ENCODE measurements around the gene MYO18B.

DNA sequence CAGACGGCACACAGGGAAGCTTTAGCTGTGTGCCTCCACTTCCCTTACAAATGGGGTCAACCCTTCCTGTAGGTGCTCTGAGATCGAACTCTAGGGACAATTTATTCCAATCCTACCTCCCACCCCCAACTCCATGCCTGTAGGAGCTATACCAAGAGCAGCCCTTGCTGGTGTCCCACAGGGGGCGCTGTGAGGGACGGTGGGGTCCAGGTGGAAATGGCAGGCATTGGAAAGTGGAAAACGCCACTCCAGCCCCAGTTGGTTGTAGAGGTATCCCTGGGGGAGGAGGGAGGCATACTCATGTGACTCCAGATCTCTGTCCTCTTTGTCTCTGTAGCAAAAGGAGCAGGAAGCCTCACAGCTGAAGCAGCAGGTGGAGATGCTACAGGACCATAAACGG lies 161.3 kb downstream of the MYO18B start:
- TF ChIP-seq RFX5 (IDR thresholded peaks at IDR 0.05; ENCODE audit: low read depth, low read length) (no peak), SMC3 (IDR thresholded peaks at IDR 0.05; ENCODE audit: low read depth, low read length) (no peak), RAD21 (IDR thresholded peaks at IDR 0.05; ENCODE audit: low read length) (no peak), MAZ (IDR thresholded peaks at IDR 0.05; ENCODE audit: borderline replicate concordance, low read depth, low read length) (no peak), BHLHE40 (IDR thresholded peaks at IDR 0.05; ENCODE audit: low read depth, low read length) (no peak), POLR2A (IDR thresholded peaks at IDR 0.05; ENCODE audit: low read depth, low read length) (no peak), CEBPB (IDR thresholded peaks at IDR 0.05; ENCODE audit: low read depth, low read length) (no peak), MXI1 (IDR thresholded peaks at IDR 0.05; ENCODE audit: borderline replicate concordance, low read depth, low read length) (no peak)
- TF ChIP-seq, protein P1, sequence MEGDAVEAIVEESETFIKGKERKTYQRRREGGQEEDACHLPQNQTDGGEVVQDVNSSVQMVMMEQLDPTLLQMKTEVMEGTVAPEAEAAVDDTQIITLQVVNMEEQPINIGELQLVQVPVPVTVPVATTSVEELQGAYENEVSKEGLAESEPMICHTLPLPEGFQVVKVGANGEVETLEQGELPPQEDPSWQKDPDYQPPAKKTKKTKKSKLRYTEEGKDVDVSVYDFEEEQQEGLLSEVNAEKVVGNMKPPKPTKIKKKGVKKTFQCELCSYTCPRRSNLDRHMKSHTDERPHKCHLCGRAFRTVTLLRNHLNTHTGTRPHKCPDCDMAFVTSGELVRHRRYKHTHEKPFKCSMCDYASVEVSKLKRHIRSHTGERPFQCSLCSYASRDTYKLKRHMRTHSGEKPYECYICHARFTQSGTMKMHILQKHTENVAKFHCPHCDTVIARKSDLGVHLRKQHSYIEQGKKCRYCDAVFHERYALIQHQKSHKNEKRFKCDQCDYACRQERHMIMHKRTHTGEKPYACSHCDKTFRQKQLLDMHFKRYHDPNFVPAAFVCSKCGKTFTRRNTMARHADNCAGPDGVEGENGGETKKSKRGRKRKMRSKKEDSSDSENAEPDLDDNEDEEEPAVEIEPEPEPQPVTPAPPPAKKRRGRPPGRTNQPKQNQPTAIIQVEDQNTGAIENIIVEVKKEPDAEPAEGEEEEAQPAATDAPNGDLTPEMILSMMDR (conservative IDR thresholded peaks at IDR 0.05; ENCODE audit: low read depth, low read length), result no peak
